Lower leg skin (tissue), 4 donors: Measurements from ENCODE around the gene CTTNBP2. TPM values are rescaled to one million over a fixed set of nuclear protein-coding genes. Genes with fewer than 3 reads are reported as not detected.

Experiments
- DNase-seq, 2 donors: peaks; one replicate each; pipeline ENCODE4 v3.0.0-alpha.2; 2019; ENCODE audit warnings: low spot score in 2 of 2
- H3K4me3 ChIP-seq: fragments of 200-600 bp; sonication (generic); 2 replicates; pipeline ENCODE4 v1.5.1; 2017; ENCODE audit warnings: mild to moderate bottlenecking, low read depth; ENCODE audit not compliant: poor library complexity, severe bottlenecking
- POLR2A ChIP-seq, 2 donors: fragments of 450-650 bp; IDR thresholded peaks; one replicate each; pipeline ENCODE4 v1.6.1; 2016 to 2017; ENCODE audit warnings: antibody characterized with exemption in 2 of 2, mild to moderate bottlenecking in 1 of 2, moderate library complexity in 1 of 2
- WGBS, 2 donors: methylation state at CpG; one replicate each; pipeline ENCODE4 v1.1.5; 2018; 5-methylcytosine and 5-hydroxymethylcytosine counted together
- intact Hi-C: fragments of 100-400 bp; cut with DNase I; formaldehyde crosslinking; loops from one replicate; pipeline ENCODE4 v1.15.0; 2023; ENCODE audit warnings: low total_unique reads
- total RNA-seq, 4 donors: library from RNA; depleted of rRNA; stranded (reverse); fragments of >200 nt; gene quantifications; one replicate each; pipeline ENCODE4 v1.1.0, GENCODE V29; 2016
- TF ChIP-seq, protein P1 (sequence below), 3 donors: fragments of 450-650 bp; IDR thresholded peaks; one replicate each; pipeline ENCODE4 v1.5.1; 2016; ENCODE audit warnings: antibody characterized with exemption in 3 of 3, mild to moderate bottlenecking in 3 of 3, moderate library complexity in 2 of 3

CTTNBP2 gene
- total RNA-seq, 4 donors from 2014 or later: 1.2 to 7.6 (median 5.8) TPM

DNA sequence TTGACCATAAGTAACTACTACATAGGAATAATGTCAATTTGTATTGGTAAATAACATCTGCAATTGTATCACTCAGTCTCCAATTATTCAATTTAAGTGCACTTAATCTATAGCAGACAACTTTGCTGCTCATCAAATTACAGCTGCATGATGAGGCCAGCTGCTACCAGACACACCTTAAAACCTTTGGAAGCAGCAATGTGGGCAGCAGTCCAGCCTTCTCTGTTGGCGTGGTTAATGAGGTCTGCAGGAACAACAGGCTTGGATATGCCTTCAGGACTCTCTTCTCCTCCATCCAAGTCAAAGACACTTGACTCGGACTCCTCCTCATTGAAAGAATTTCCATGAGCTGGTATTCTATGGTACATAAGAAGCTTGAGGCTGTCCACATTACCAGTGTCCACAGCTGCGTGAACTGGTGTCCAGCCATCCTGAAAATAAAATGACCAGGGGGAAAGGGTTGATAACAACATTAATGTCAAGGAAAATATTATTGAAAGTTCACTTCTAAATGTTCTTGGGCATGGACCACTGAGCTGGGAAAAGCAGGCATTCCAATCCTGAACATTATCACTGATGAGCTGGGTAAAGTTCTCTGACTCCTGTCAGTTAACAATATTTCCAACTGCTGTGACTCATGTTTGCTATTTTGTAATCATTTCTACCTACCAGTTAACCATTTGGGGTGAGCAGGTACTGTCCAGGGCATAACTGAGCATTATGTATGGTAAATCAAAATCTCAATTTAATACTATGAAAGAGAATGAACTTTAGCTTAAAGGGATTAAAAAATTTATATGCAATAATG, 95.7 kb downstream of the CTTNBP2 start:
- intact Hi-C loops: no loop called here
- DNase-seq: no peak
- WGBS, 2 donors: 56 to 66% methylated on average over 3 of the region's 3 CpGs
- TF ChIP-seq POLR2A (IDR thresholded peaks at IDR 0.05): no peak
- TF ChIP-seq, protein P1, sequence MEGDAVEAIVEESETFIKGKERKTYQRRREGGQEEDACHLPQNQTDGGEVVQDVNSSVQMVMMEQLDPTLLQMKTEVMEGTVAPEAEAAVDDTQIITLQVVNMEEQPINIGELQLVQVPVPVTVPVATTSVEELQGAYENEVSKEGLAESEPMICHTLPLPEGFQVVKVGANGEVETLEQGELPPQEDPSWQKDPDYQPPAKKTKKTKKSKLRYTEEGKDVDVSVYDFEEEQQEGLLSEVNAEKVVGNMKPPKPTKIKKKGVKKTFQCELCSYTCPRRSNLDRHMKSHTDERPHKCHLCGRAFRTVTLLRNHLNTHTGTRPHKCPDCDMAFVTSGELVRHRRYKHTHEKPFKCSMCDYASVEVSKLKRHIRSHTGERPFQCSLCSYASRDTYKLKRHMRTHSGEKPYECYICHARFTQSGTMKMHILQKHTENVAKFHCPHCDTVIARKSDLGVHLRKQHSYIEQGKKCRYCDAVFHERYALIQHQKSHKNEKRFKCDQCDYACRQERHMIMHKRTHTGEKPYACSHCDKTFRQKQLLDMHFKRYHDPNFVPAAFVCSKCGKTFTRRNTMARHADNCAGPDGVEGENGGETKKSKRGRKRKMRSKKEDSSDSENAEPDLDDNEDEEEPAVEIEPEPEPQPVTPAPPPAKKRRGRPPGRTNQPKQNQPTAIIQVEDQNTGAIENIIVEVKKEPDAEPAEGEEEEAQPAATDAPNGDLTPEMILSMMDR (IDR thresholded peaks at IDR 0.05): no peak
- no peak overlapping the region for H3K4me3 ChIP-seq

DNA sequence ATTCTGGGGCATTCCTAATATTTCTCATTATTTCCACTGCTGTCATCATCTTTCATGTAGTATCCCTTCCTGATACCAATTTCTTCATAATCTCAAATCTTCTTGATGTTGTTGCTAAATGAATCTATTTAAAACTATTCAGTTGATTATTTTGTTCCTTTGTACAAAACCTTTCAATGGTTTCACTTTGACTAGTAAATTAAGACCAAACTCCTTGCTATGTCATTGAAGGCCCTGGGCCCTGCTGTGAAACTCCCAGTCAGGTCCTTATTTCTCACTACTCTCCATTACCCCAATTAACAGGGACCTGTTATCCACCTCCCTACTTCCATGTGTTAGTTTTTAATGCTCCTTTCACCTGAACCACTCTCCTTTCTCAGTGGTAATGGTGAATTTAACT, 97.0 kb downstream of the CTTNBP2 start:
- TF ChIP-seq, protein P1 (IDR thresholded peaks at IDR 0.05): no peak
- TF ChIP-seq POLR2A (IDR thresholded peaks at IDR 0.05): no peak
- no peak overlapping the region for H3K4me3 ChIP-seq
- intact Hi-C loops: no loop called here
- no peak for DNase-seq

DNA sequence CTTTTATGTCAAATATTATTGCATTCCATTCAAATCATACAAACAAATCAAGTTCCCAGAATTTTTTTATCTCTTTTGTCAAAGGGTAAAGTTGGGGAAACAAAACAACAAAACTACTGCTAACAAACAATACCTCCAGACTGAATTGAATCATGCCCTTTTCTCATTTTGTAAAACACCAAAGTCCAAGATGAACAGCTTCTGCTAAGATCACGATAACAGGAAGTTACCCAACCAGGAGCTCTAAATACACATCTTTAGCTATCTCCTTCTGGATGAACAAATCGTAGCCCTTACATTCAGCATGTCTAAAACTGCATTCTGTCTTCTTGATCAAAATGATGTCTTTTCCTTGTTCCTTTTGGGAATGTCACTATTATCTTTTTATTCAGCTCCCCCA, 97.4 kb downstream of the CTTNBP2 start:
- 72 to 77% methylated on average over 2 of the region's 2 CpGs for WGBS, 2 donors
- TF ChIP-seq POLR2A (IDR thresholded peaks at IDR 0.05): no peak
- TF ChIP-seq, protein P1 (IDR thresholded peaks at IDR 0.05): no peak
- no peak overlapping the region for H3K4me3 ChIP-seq
- intact Hi-C loops: no loop called here
- DNase-seq: no peak

DNA sequence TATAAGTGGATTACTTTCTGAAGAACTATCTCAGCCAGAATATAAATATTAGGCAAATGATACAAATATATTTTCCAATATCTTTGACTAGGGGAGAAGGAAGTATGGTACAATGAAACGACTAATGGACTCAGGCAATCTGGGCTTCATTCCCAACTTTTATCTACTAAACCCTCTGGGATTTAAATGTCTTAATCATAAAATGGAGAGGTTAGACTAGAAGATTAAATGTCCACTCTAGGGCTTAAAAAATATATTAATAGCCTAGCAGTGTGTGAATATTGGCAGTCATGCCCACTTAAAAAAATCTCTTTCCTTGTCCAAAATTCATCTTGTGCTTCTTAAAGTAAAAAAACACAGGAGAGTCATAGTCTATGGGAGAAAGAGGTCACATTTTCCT, 98.3 kb downstream of the CTTNBP2 start:
- no peak for DNase-seq
- no peak for TF ChIP-seq POLR2A (IDR thresholded peaks at IDR 0.05)
- TF ChIP-seq, protein P1 (IDR thresholded peaks at IDR 0.05): no peak
- H3K4me3 ChIP-seq: no peak overlapping the region

DNA sequence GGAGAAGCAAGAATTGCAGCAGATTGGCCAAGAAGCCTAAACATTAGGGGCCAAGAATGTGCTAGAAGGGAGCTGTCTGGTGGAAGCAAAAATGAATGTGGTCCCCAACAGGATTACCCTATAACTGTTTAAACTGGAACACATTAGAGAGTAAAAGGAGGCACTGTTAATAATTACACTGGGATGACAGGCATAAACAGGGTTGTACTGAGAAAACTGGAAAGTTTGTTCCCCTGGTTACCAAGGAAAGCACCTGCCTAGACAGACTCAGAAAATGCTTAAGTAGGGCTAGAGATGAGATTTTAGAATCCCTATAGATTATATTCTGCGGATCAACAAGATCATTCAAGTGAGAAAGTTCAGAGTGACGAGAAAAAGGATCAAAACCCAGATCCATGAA, 100.8 kb downstream of the CTTNBP2 start:
- 84 to 92% methylated on average over 2 of the region's 2 CpGs for WGBS, 2 donors

More for the DNA sequence above, 98.3 kb downstream of the CTTNBP2 start:
- 50 to 55% methylated on average over 1 of the region's 1 CpG for WGBS, 2 donors
- intact Hi-C loops: no loop called here

More for the DNA sequence above, 100.8 kb downstream of the CTTNBP2 start:
- TF ChIP-seq, protein P1 (IDR thresholded peaks at IDR 0.05): no peak
- TF ChIP-seq POLR2A (IDR thresholded peaks at IDR 0.05): no peak
- DNase-seq: no peak
- no peak overlapping the region for H3K4me3 ChIP-seq
- intact Hi-C loops: no loop called here
